OCI-LY1 (cell line): ENCODE data around the gene GNB3.

Experiments used
- H2AFZ ChIP-seq: fragments of 200-600 bp; sonication (generic), shearing (Covaris generic); 2 replicates; pipeline ENCODE4 v1.6.0; 2014; ENCODE audit warnings: antibody characterized with exemption, mild to moderate bottlenecking, low read length
- H3F3A ChIP-seq: fragments of 200-600 bp; sonication (generic), shearing (Covaris generic); 2 replicates; pipeline ENCODE4 v1.6.0; 2014; ENCODE audit warnings: mild to moderate bottlenecking, antibody characterized with exemption, low read length, moderate library complexity; ENCODE audit not compliant: insufficient read depth
- H3K27ac ChIP-seq: fragments of 200-600 bp; sonication (generic); 2 replicates; pipeline ENCODE4 v1.5.1; 2014; ENCODE audit warnings: low read length, mixed run types, mild to moderate bottlenecking, low read depth; ENCODE audit not compliant: poor library complexity, severe bottlenecking
- H3K27me3 ChIP-seq: fragments of 200-600 bp; sonication (generic); 2 replicates; pipeline ENCODE4 v1.6.0; 2014; ENCODE audit warnings: antibody characterized with exemption, mild to moderate bottlenecking, low read length, moderate library complexity; ENCODE audit not compliant: insufficient read depth
- H3K36me3 ChIP-seq: fragments of 200-600 bp; sonication (generic); 2 replicates; pipeline ENCODE4 v1.6.1; 2014; ENCODE audit warnings: mild to moderate bottlenecking, antibody characterized with exemption, low read length, moderate library complexity, mixed read lengths; ENCODE audit not compliant: insufficient read depth
- H3K4me1 ChIP-seq: fragments of 200-600 bp; sonication (generic); 2 replicates; pipeline ENCODE4 v1.5.1; 2014; ENCODE audit warnings: mild to moderate bottlenecking, low read length, moderate library complexity; ENCODE audit not compliant: insufficient read depth, severe bottlenecking
- H3K4me2 ChIP-seq: fragments of 200-600 bp; sonication (generic), shearing (Covaris generic); 2 replicates; pipeline ENCODE4 v1.6.1; 2014; ENCODE audit warnings: low read length
- H3K4me3 ChIP-seq: fragments of 200-600 bp; sonication (generic); 2 replicates; pipeline ENCODE4 v1.5.1; 2014; ENCODE audit warnings: low read length, low read depth, mild to moderate bottlenecking, mixed read lengths; ENCODE audit not compliant: poor library complexity, severe bottlenecking
- H3K79me2 ChIP-seq: fragments of 200-600 bp; shearing (Covaris generic); 2 replicates; pipeline ENCODE4 v1.6.1; 2016; ENCODE audit warnings: mixed run types, low read length, mixed read lengths; ENCODE audit not compliant: insufficient read depth
- H3K9ac ChIP-seq: fragments of 200-600 bp; sonication (generic), shearing (Covaris generic); 2 replicates; pipeline ENCODE4 v1.6.1; 2014; ENCODE audit warnings: mild to moderate bottlenecking, low read length, mixed read lengths
- H3K9me2 ChIP-seq: fragments of 200-600 bp; sonication (generic), shearing (Covaris generic); 2 replicates; pipeline ENCODE4 v1.6.1; 2014; ENCODE audit warnings: low read depth, mild to moderate bottlenecking, low read length, mixed read lengths
- H3K9me3 ChIP-seq: fragments of 200-600 bp; shearing (Covaris generic); 2 replicates; pipeline ENCODE4 v1.6.1; 2014; ENCODE audit warnings: low read length, mixed read lengths
- H4K20me1 ChIP-seq: fragments of 200-600 bp; sonication (generic), shearing (Covaris generic); 2 replicates; pipeline ENCODE4 v1.6.0; 2016; ENCODE audit warnings: mild to moderate bottlenecking, low read length; ENCODE audit not compliant: insufficient read depth
- EZH2 ChIP-seq: fragments of 200-600 bp; sonication (generic), shearing (Covaris generic); IDR thresholded peaks from 2 replicates; pipeline ENCODE4 v1.8.0; 2017; ENCODE audit warnings: borderline replicate concordance, mixed run types, mild to moderate bottlenecking, antibody characterized with exemption, low read length, moderate library complexity, mixed read lengths
- TF ChIP-seq, protein P1 (sequence below): fragments of 200-600 bp; sonication (generic), shearing (Covaris generic); IDR thresholded peaks from 2 replicates; pipeline ENCODE4 v1.5.1; 2017; ENCODE audit warnings: mild to moderate bottlenecking, antibody characterized with exemption, low read length, moderate library complexity, mixed read lengths

GNB3 gene

DNA sequence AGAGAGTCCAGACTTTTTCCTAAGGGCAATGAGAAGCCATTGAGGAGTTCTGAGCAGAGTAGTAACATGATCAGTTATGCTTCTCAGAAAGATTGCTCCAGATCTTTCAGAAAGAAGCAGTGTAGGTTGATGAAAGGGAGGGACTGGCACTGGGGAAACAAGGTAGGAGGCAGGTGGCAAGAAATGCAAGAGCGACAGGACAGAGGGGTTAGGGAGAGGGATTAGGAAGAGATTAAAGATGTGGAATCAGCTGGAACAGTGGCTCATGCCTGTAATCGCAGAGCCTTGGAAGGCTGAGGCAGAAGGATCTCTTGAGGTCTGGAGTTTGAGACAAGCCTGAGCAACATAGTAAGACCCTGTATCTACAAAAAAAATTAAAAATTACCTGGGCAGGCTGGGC lies 7.0 kb downstream of the GNB3 start:
- Histone ChIP-seq H3K27ac (no peak overlapping the region), H3K4me2 (no peak overlapping the region), H3K36me3 (peaks cover 43% of the 10 kb centered on the region), H2AFZ (no peak overlapping the region), H4K20me1 (no peaks in the 10 kb centered on the region), H3K9me3 (no peaks in the 10 kb centered on the region), H3K27me3 (no peaks in the 10 kb centered on the region), H3F3A (0 out of 2 replicates have a peak, but pooled peaks cover 3% of the 10 kb centered on the region), H3K4me3 (no peak overlapping the region), H3K9ac (no peak overlapping the region), H3K9me2 (no peaks in the 10 kb centered on the region), H3K79me2 (peaks cover 8% of the 10 kb centered on the region), H3K4me1 (peaks cover 34% of the 10 kb centered on the region)
- TF ChIP-seq, protein P1, sequence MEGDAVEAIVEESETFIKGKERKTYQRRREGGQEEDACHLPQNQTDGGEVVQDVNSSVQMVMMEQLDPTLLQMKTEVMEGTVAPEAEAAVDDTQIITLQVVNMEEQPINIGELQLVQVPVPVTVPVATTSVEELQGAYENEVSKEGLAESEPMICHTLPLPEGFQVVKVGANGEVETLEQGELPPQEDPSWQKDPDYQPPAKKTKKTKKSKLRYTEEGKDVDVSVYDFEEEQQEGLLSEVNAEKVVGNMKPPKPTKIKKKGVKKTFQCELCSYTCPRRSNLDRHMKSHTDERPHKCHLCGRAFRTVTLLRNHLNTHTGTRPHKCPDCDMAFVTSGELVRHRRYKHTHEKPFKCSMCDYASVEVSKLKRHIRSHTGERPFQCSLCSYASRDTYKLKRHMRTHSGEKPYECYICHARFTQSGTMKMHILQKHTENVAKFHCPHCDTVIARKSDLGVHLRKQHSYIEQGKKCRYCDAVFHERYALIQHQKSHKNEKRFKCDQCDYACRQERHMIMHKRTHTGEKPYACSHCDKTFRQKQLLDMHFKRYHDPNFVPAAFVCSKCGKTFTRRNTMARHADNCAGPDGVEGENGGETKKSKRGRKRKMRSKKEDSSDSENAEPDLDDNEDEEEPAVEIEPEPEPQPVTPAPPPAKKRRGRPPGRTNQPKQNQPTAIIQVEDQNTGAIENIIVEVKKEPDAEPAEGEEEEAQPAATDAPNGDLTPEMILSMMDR = no peak
- no peak for TF ChIP-seq EZH2

DNA sequence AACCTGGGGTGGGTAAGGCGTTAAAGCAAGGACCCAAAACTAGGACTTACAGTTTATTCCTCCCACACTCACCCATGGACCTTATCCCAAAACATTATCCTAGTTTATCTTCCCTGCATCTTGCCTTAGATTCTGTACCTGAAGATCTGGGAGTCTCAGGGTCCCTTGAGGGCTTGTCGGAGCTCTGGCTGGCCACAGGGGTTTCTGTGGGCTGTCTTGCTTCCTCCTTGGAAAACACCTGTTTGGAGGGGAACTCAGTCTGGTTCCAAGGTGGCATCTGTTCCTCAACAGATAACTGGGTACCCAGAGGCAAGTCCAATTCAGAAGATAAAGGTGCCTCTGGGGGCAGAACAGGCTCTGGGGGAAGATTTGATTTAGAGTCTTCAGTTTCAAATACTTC lies 8.7 kb downstream of the GNB3 start:
- Histone ChIP-seq H3K36me3 (peaks cover 43% of the 10 kb centered on the region), H3K4me1 (peaks cover 36% of the 10 kb centered on the region), H3K9me3 (no peaks in the 10 kb centered on the region), H3K9ac (peak overlapping the region; percentile 93; the same call in 1 of the 2 replicates), H3F3A (0 out of 2 replicates have a peak, but pooled peaks cover 3% of the 10 kb centered on the region), H2AFZ (no peak overlapping the region), H4K20me1 (no peaks in the 10 kb centered on the region), H3K79me2 (peaks cover 20% of the 10 kb centered on the region), H3K4me3 (peak overlapping the region; percentile 80), H3K4me2 (peak overlapping the region; percentile 83; the same call in 1 of the 2 replicates), H3K27me3 (no peaks in the 10 kb centered on the region), H3K27ac (no peak overlapping the region), H3K9me2 (no peaks in the 10 kb centered on the region)
- TF ChIP-seq EZH2 = no peak

DNA sequence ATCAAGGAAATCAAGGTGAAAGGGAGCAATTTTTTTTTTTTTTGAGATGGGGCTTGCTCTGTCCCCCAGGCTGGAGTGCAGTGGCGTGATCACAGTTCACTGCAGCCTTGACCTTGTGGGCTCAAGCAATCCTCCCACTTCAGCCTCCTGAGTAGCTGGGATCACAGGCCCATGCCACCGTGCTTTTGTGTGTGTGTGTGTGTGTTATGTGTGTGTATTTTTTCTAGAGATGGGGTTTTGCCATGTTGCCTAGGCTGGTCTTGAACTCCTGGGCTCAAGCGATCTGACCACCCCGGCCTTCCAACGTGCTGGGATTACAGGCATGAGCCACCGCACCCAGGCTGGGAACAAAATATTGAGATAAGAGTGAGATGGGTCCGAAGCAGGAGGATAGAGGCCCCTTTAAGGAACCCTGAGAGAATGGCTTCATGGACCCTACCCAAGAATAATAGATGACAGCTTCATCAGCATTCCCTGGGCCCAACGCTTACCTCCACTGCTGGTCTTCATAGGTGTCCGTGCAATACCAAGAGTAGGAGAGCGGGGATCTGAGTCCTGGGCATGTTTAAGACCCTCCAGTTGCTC lies 9.3 kb downstream of the GNB3 start:
- Histone ChIP-seq H3K4me3 (peak overlapping the region; percentile 80), H3K9ac (peak overlapping the region; percentile 93), H3K36me3 (peaks cover 44% of the 10 kb centered on the region), H4K20me1 (no peaks in the 10 kb centered on the region), H3F3A (no peaks in the 10 kb centered on the region), H3K4me2 (peak overlapping the region; percentile 83), H2AFZ (no peak overlapping the region), H3K27ac (peak overlapping the region; percentile 83), H3K27me3 (no peaks in the 10 kb centered on the region), H3K4me1 (peaks cover 36% of the 10 kb centered on the region), H3K9me2 (no peaks in the 10 kb centered on the region), H3K9me3 (no peaks in the 10 kb centered on the region), H3K79me2 (peaks cover 20% of the 10 kb centered on the region)
- TF ChIP-seq EZH2 = no peak
- TF ChIP-seq, protein P1 = no peak

DNA sequence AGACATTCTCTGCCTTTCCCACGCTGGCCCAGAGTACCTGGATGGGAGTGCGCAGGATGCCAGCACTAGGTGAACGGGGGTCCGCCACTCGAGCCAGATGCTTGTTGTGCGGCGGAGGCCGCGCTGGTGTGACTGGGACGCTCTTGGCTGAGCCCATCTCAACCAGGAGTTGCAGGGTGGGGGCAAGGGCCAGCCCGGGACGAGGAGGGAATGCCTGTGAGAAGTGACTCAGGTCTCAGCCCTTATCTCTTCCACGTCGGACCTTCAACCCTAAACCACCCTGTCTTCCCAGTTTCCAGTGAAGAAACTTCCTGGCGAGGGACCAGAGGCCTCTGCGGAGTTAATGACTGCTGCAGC lies 10.0 kb downstream of the GNB3 start:
- H3K4me3 ChIP-seq = peak overlapping the region; percentile 80
- H3K27me3 ChIP-seq = no peaks in the 10 kb centered on the region
- H3K9me2 ChIP-seq = no peaks in the 10 kb centered on the region
- TF ChIP-seq, protein P1 = no peak
- TF ChIP-seq EZH2 = no peak
- H4K20me1 ChIP-seq = no peaks in the 10 kb centered on the region
- H3F3A ChIP-seq = no peaks in the 10 kb centered on the region
- H3K9me3 ChIP-seq = no peaks in the 10 kb centered on the region
- H3K9ac ChIP-seq = peak overlapping the region; percentile 93
- H3K79me2 ChIP-seq = peaks cover 20% of the 10 kb centered on the region
- H3K36me3 ChIP-seq = peaks cover 51% of the 10 kb centered on the region
- peak overlapping the region; percentile 83 for H3K4me2 ChIP-seq
- peaks cover 36% of the 10 kb centered on the region for H3K4me1 ChIP-seq
- no peak overlapping the region for H2AFZ ChIP-seq
- peak overlapping the region; percentile 83 for H3K27ac ChIP-seq
